Measurements from ENCODE around the gene SLC36A3. TPM values are rescaled to one million over a fixed set of nuclear protein-coding genes. Genes with fewer than 3 reads are reported as not detected.

SLC36A3 gene
- total RNA-seq, 1 experiment from 2014 or later: not detected

- POLR2A ChIA-PET: no interaction called here
- peaks cover 6% of the 10 kb centered on the region for H3K4me1 Mint-ChIP-seq
- 0 out of 2 replicates have a peak, but pooled peaks have one; percentile 16 for ATAC-seq
- CTCF ChIA-PET: interaction anchor here (0.6 to 3.3 kb wide), 4 partner anchors 8 to 148 kb away, joined by 3 to 39 read pairs (median 3); no protein-coding TSS in a partner anchor
- H3K36me3 Mint-ChIP-seq: no peaks in the 10 kb centered on the region
- TF ChIP-seq CDX4 (CRISPR knock-in tag; IDR thresholded peaks at IDR 0.05; ENCODE audit: borderline replicate concordance) (no peak), E2F1 (CRISPR knock-in tag; IDR thresholded peaks at IDR 0.05) (no peak), JAZF1 (CRISPR knock-in tag; IDR thresholded peaks at IDR 0.05) (no peak), IRF2 (CRISPR knock-in tag; IDR thresholded peaks at IDR 0.05; ENCODE audit: borderline replicate concordance, low read depth) (no peak)
- H3K27ac Mint-ChIP-seq: no peak overlapping the region
- 0 out of 2 replicates have a peak, but pooled peaks cover 4% of the 10 kb centered on the region for H3K9me3 Mint-ChIP-seq
- H3K27me3 Mint-ChIP-seq (ENCODE audit: low read depth): no peaks in the 10 kb centered on the region
- DNase-seq (ENCODE audit: low spot score): no peak
- H3K4me3 Mint-ChIP-seq: no peak overlapping the region
These were observed 73.4 kb downstream of the SLC36A3 start for GRCh38 chr5:151230048-151230680.

- 0 out of 2 replicates have a peak, but pooled peaks cover 4% of the 10 kb centered on the region for H3K9me3 Mint-ChIP-seq
- POLR2A ChIA-PET: no interaction called here
These were observed 74.6 kb downstream of the SLC36A3 start for GRCh38 chr5:151228986-151229385.

More at GRCh38 chr5:151228986-151229385, 74.6 kb downstream of the SLC36A3 start:
- DNase-seq (ENCODE audit: low spot score) (no peak), ATAC-seq (no peak)
- no peaks in the 10 kb centered on the region for H3K27me3 Mint-ChIP-seq (ENCODE audit: low read depth)
- no peaks in the 10 kb centered on the region for H3K36me3 Mint-ChIP-seq
- H3K4me3 Mint-ChIP-seq: no peak overlapping the region
- H3K27ac Mint-ChIP-seq: no peak overlapping the region
- CTCF ChIA-PET: interaction anchor here (1.0 to 3.3 kb wide), 3 partner anchors 9 to 114 kb away, joined by 3 to 39 read pairs (median 3); no protein-coding TSS in a partner anchor
- peaks cover 15% of the 10 kb centered on the region for H3K4me1 Mint-ChIP-seq
- TF ChIP-seq ZNF425 (CRISPR knock-in tag; conservative IDR thresholded peaks at IDR 0.05) (no peak), SMAD3 (CRISPR knock-in tag; IDR thresholded peaks at IDR 0.05; ENCODE audit: borderline replicate concordance) (no peak), JUN (CRISPR knock-in tag; IDR thresholded peaks at IDR 0.05) (no peak), MXD4 (CRISPR knock-in tag; IDR thresholded peaks at IDR 0.05; ENCODE audit: borderline replicate concordance) (no peak), MLX (CRISPR knock-in tag; IDR thresholded peaks at IDR 0.05) (no peak), GRHL2 (CRISPR knock-in tag; IDR thresholded peaks at IDR 0.05; ENCODE audit: insufficient replicate concordance, severe bottlenecking) (no peak), TEAD1 (CRISPR knock-in tag; IDR thresholded peaks at IDR 0.05) (no peak), IRF2 (CRISPR knock-in tag; IDR thresholded peaks at IDR 0.05; ENCODE audit: borderline replicate concordance, low read depth) (no peak), ZNF219 (CRISPR knock-in tag; IDR thresholded peaks at IDR 0.05; ENCODE audit: borderline replicate concordance) (no peak), HMGA2 (CRISPR knock-in tag; IDR thresholded peaks at IDR 0.05) (no peak), ATF6 (CRISPR knock-in tag; IDR thresholded peaks at IDR 0.05) (no peak)

All from WTC11 (cell line).